Spleen (tissue), 7 donors: Measurements from ENCODE around the gene METAP1D.

Source experiments
- POLR2A ChIP-seq, 3 donors: fragments of 450-650 bp; IDR thresholded peaks; one replicate each; pipeline ENCODE4 v1.5.1; 2017; ENCODE audit warnings: antibody characterized with exemption in 3 of 3, mild to moderate bottlenecking in 1 of 3
- TF ChIP-seq, protein P1 (sequence below), 11 experiments: fragments of 200-600 bp in 7 of 11; fragments of 450-650 bp in 4 of 11; sonication (generic) in 4 of 11; IDR thresholded peaks in 8 of 11; conservative IDR thresholded peaks in 3 of 11; 1 replicate in 7 of 11; 2 replicates in 4 of 11; pipeline versions ENCODE4 v1.4.0 to v1.8.0; 2016 to 2021; ENCODE audit warnings: antibody characterized with exemption in 11 of 11, inconsistent platforms in 4 of 11, mild to moderate bottlenecking in 1 of 11
- donor health status: DM: no; HTN: no; CAD: no; lungs with moderate emphysema.
- donor health status: DM: no; HTN: no; CAD: no.
- donor health status: DM: no; HTN: no; CAD: no.

DNA sequence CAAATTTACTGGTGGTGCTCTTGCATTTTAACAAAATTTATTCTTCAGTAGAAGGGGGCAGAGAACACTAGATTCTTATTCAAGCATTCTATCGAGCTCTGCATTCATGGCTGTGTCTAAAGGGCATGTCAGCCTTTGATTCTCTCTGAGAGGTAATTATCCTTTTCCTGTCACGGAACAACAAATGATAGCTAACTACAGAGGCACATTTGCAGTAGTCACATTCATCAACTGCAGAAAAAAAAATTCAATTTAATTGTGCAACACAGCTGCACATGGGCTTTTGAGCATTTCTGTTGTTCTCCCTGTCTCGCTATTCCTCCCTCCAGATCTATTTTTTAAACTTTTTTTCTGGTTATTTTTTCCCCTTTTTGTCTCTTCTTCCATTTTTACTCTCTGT, 72.5 kb downstream of the METAP1D start:
- TF ChIP-seq, protein P1, sequence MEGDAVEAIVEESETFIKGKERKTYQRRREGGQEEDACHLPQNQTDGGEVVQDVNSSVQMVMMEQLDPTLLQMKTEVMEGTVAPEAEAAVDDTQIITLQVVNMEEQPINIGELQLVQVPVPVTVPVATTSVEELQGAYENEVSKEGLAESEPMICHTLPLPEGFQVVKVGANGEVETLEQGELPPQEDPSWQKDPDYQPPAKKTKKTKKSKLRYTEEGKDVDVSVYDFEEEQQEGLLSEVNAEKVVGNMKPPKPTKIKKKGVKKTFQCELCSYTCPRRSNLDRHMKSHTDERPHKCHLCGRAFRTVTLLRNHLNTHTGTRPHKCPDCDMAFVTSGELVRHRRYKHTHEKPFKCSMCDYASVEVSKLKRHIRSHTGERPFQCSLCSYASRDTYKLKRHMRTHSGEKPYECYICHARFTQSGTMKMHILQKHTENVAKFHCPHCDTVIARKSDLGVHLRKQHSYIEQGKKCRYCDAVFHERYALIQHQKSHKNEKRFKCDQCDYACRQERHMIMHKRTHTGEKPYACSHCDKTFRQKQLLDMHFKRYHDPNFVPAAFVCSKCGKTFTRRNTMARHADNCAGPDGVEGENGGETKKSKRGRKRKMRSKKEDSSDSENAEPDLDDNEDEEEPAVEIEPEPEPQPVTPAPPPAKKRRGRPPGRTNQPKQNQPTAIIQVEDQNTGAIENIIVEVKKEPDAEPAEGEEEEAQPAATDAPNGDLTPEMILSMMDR (IDR thresholded peaks at IDR 0.05 in 8 of 11, conservative IDR thresholded peaks at IDR 0.05 in 3 of 11) = no peak
- no peak for TF ChIP-seq POLR2A (IDR thresholded peaks at IDR 0.05)
